GM21360 (cell line): ENCODE results near the gene FREM1.
"Not testable (repeated sequence)": the region's sequence is repeated elsewhere in the genome, so short reads cannot be mapped to it uniquely, and the experiment has no call there.

ENCODE experiments used
- ATAC-seq: cut with Tn5 transposase; IDR thresholded peaks from one replicate; pipeline ENCODE4 v1.9.1; 2021; ENCODE audit warnings: mild to moderate bottlenecking, moderate library complexity; ENCODE audit not compliant: unreplicated experiment

The FREM1 gene

GRCh38 chr9:14909961-14910805, at the start of gene FREM1:
FREM1 (minus strand) TSS chr9:14910428; CDS start chr9:14868977, 41,451 bp downstream.
- ATAC-seq = no peak

- no peak for ATAC-seq
Observed at GRCh38 chr9:14958989-14959388, 48.8 kb upstream of the FREM1 start.

GRCh38 chr9:14957109-14957508, 46.9 kb upstream of the FREM1 start:
- no peak for ATAC-seq

- no peak for ATAC-seq
Observed at GRCh38 chr9:14956208-14956607, 46.0 kb upstream of the FREM1 start.

GRCh38 chr9:14945351-14945750, 35.1 kb upstream of the FREM1 start:
- ATAC-seq = no peak

GRCh38 chr9:14941501-14942405, 31.5 kb upstream of the FREM1 start:
- no peak for ATAC-seq

- ATAC-seq = no peak
Observed at GRCh38 chr9:14939378-14939777, 29.1 kb upstream of the FREM1 start.

GRCh38 chr9:14937216-14937615, 27.0 kb upstream of the FREM1 start:
- no peak for ATAC-seq

GRCh38 chr9:14936491-14936890, 26.3 kb upstream of the FREM1 start:
- ATAC-seq = no peak

GRCh38 chr9:14935964-14936363, 25.7 kb upstream of the FREM1 start:
- ATAC-seq = no peak

GRCh38 chr9:14935106-14935751, 25.0 kb upstream of the FREM1 start:
- no peak for ATAC-seq

- no peak for ATAC-seq
Observed at GRCh38 chr9:14932641-14933040, 22.4 kb upstream of the FREM1 start.

- no peak for ATAC-seq
Observed at GRCh38 chr9:14932231-14932630, 22.0 kb upstream of the FREM1 start.

- ATAC-seq = no peak
Observed at GRCh38 chr9:14926941-14927624, 16.9 kb upstream of the FREM1 start.

GRCh38 chr9:14924230-14925219, 14.3 kb upstream of the FREM1 start:
- no peak for ATAC-seq

GRCh38 chr9:14923701-14924100, 13.5 kb upstream of the FREM1 start:
- no peak for ATAC-seq

- not testable (repeated sequence) for ATAC-seq
Observed at GRCh38 chr9:14920805-14921204, 10.6 kb upstream of the FREM1 start.

- no peak for ATAC-seq
Observed at GRCh38 chr9:14913366-14913765, 3.1 kb upstream of the FREM1 start.

GRCh38 chr9:14912859-14913258, 2.6 kb upstream of the FREM1 start:
- no peak for ATAC-seq

GRCh38 chr9:14911046-14911445, 818 bp upstream of the FREM1 start:
- ATAC-seq = no peak
